Colonic mucosa (tissue), 4 donors: ENCODE measurements around the gene LRFN2. TPM values are rescaled to one million over a fixed set of nuclear protein-coding genes. Genes with fewer than 3 reads are reported as not detected.

Experiments used
- DNase-seq: peaks from one replicate; pipeline ENCODE4 v3.0.0-alpha.2; 2020
- H3K27ac ChIP-seq: fragments of 200-600 bp; one replicate; pipeline ENCODE4 v1.8.0; 2021
- H3K27me3 ChIP-seq: fragments of 200-600 bp; one replicate; pipeline ENCODE4 v1.8.0; 2021
- H3K36me3 ChIP-seq: fragments of 200-600 bp; one replicate; pipeline ENCODE4 v1.8.0; 2021
- H3K4me1 ChIP-seq: fragments of 200-600 bp; one replicate; pipeline ENCODE4 v1.8.0; 2021; ENCODE audit warnings: mild to moderate bottlenecking
- H3K4me3 ChIP-seq: fragments of 200-600 bp; one replicate; pipeline ENCODE4 v1.8.0; 2021
- H3K9ac ChIP-seq, 2 donors: one replicate each; pipeline ENCODE4 v1.7.0; 2013; ENCODE audit warnings: control low read depth in 2 of 2, low read depth in 2 of 2, low read length in 2 of 2
- H3K9me3 ChIP-seq: fragments of 200-600 bp; one replicate; pipeline ENCODE4 v1.8.0; 2021
- intact Hi-C: fragments of 100-400 bp; cut with DNase I; formaldehyde crosslinking; loops from one replicate; pipeline ENCODE4 v1.14.1; 2022
- total RNA-seq, 2 donors: library from RNA; stranded (reverse); fragmentation: NEBNext Ultra II Directional in 1 of 2; extraction: Animal tissue kit (Norgen Biotek cat#: 25700) in 1 of 2; gene quantifications; one replicate each; pipeline ENCODE4 v1.2.1, GENCODE V29; 2021
- TF ChIP-seq, protein P1 (sequence below): fragments of 200-600 bp; IDR thresholded peaks from one replicate; pipeline ENCODE4 v1.8.0; 2022; ENCODE audit warnings: antibody characterized with exemption, mild to moderate bottlenecking
- donor health status: healthy.
- donor health status: DM: no; HTN: no; CAD: no.
- donor health status: DM: no; HTN: no; CAD: no.

LRFN2 gene
- total RNA-seq, 2 donors from 2014 or later, result 0.21 to 0.22 TPM

GRCh38 chr6:40606981-40607380 is 19.8 kb upstream of the LRFN2 start:
- Histone ChIP-seq H3K36me3 (no peaks in the 10 kb centered on the region), H3K9me3 (no peaks in the 10 kb centered on the region), H3K9ac (no peak overlapping the region), H3K27ac (no peak overlapping the region), H3K4me3 (no peak overlapping the region), H3K4me1 (no peaks in the 10 kb centered on the region), H3K27me3 (no peaks in the 10 kb centered on the region)
- TF ChIP-seq, protein P1, sequence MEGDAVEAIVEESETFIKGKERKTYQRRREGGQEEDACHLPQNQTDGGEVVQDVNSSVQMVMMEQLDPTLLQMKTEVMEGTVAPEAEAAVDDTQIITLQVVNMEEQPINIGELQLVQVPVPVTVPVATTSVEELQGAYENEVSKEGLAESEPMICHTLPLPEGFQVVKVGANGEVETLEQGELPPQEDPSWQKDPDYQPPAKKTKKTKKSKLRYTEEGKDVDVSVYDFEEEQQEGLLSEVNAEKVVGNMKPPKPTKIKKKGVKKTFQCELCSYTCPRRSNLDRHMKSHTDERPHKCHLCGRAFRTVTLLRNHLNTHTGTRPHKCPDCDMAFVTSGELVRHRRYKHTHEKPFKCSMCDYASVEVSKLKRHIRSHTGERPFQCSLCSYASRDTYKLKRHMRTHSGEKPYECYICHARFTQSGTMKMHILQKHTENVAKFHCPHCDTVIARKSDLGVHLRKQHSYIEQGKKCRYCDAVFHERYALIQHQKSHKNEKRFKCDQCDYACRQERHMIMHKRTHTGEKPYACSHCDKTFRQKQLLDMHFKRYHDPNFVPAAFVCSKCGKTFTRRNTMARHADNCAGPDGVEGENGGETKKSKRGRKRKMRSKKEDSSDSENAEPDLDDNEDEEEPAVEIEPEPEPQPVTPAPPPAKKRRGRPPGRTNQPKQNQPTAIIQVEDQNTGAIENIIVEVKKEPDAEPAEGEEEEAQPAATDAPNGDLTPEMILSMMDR, result no peak
- DNase-seq, result no peak
- intact Hi-C loops, result no loop called here

DNA sequence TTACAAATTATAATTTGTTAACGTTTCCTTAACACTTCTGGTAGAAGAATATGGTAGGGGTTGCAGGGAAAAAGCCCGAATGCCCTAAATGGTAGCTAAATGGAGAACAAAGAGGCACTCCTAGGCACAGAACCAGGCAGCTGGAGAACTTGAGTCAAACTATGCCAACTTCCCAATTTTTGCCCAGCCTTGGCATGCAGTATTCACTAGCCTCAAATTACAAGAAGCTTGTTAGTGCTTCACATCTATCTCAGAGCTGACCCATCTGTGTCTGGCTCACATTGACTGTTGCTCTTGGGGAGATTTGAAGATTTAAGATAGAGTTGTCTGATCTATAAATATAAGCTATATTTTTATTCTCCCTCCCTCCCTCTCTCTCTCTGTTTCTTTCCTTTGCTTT is 19.4 kb upstream of the LRFN2 start:
- Histone ChIP-seq H3K9me3 (no peaks in the 10 kb centered on the region), H3K4me3 (no peak overlapping the region), H3K9ac (no peak overlapping the region), H3K36me3 (no peaks in the 10 kb centered on the region), H3K4me1 (no peaks in the 10 kb centered on the region), H3K27ac (no peak overlapping the region), H3K27me3 (no peaks in the 10 kb centered on the region)
- TF ChIP-seq, protein P1, result no peak
- DNase-seq, result no peak
- intact Hi-C loops, result no loop called here

DNA sequence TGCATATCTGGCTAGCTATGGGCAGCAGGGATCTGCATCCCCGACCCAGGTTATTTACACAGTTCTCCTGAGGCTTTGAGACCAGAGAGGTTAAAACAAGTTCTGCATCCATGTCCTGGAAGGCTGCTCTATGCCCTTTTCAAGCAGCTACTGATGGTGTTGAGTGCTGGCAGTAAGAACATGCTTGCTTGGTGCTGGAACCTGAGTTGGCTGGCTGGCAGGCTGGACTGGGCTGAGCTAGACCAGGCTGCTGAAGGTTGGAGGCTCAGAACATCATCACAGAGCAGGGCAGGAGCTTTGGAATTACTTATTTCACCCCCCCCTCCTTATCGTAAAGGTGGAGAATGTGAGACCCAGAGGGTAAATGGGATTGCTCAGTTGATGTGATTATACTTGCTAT is 16.9 kb upstream of the LRFN2 start:
- Histone ChIP-seq H3K36me3 (no peaks in the 10 kb centered on the region), H3K4me1 (no peaks in the 10 kb centered on the region), H3K4me3 (no peak overlapping the region), H3K9me3 (no peaks in the 10 kb centered on the region), H3K27me3 (peaks cover 11% of the 10 kb centered on the region), H3K27ac (no peak overlapping the region), H3K9ac (no peak overlapping the region)
- intact Hi-C loops, result no loop called here
- DNase-seq, result no peak
- TF ChIP-seq, protein P1, result no peak

DNA sequence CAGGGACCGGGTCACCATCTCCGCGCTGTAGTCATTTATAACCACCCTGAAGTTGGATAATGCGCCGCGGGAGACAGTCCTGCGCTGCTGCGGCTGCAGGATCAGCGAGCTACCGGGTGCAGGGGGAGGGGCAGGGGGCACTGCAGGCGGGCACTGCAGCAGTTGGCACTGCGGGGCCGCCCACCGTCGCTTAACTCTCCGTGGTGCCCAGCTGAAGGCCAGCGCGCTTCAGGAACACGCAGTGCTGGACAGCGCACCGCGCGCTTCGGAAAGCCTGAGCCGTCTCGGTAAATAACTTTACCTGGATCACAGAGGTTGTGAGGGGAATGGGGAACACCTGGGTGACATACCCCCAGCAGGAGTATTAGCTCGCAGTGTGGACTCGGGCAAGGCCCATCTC is 12.4 kb upstream of the LRFN2 start:
- TF ChIP-seq, protein P1, result no peak
- peaks cover 11% of the 10 kb centered on the region for H3K27me3 ChIP-seq
- H3K9me3 ChIP-seq, result no peaks in the 10 kb centered on the region
- no peaks in the 10 kb centered on the region for H3K4me1 ChIP-seq
- H3K27ac ChIP-seq, result no peak overlapping the region
- intact Hi-C loops, result no loop called here
- H3K36me3 ChIP-seq, result no peaks in the 10 kb centered on the region
- no peak for DNase-seq
- H3K4me3 ChIP-seq, result no peak overlapping the region
- no peak overlapping the region for H3K9ac ChIP-seq

DNA sequence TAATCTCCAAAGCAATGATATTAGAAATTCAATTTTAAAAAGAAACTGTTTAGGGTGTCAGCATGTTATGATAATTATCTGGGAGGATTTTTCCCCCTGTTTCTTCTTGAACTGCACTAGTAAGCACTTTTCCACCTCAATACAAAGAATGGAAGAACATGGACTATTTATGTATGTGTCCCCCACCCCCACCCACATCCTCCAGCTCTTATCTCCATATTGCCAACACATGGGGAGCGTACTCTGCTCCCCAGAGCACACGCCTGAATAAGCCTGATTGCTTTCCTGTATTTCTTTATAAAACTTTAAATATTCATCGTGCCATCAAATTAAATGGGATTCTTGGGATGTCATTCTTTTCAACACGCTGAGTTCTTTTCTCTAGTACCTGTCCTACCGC is 11.4 kb upstream of the LRFN2 start:
- no peak for DNase-seq
- H3K4me1 ChIP-seq, result no peaks in the 10 kb centered on the region
- no peak overlapping the region for H3K4me3 ChIP-seq
- no peaks in the 10 kb centered on the region for H3K9me3 ChIP-seq
- no peak overlapping the region for H3K9ac ChIP-seq
- no peak overlapping the region for H3K27ac ChIP-seq
- H3K27me3 ChIP-seq, result peaks cover 11% of the 10 kb centered on the region
- H3K36me3 ChIP-seq, result no peaks in the 10 kb centered on the region
- intact Hi-C loops, result no loop called here
- TF ChIP-seq, protein P1, result no peak

- H3K4me3 ChIP-seq, result no peak overlapping the region
- H3K4me1 ChIP-seq, result no peaks in the 10 kb centered on the region
- intact Hi-C loops, result no loop called here
- H3K9me3 ChIP-seq, result no peaks in the 10 kb centered on the region
- no peak for DNase-seq
- TF ChIP-seq, protein P1, result no peak
- H3K36me3 ChIP-seq, result no peaks in the 10 kb centered on the region
- H3K27me3 ChIP-seq, result peaks cover 11% of the 10 kb centered on the region
- no peak overlapping the region for H3K27ac ChIP-seq
- no peak overlapping the region for H3K9ac ChIP-seq
Observed at GRCh38 chr6:40597301-40597700, 10.1 kb upstream of the LRFN2 start.
